H1 (cell line): Measurements from ENCODE around the gene PTPN1. TPM values are rescaled to one million over a fixed set of nuclear protein-coding genes. Genes with fewer than 3 reads are reported as not detected.

Source experiments
- CTCF ChIA-PET: fragments of 300-600 bp; sonication (Branson Sonifier 250); formaldehyde crosslinking; loops from one replicate; lab custom pipeline; 2021; ENCODE audit not compliant: partially characterized antibody; lab: Charles Lee
- POLR2A ChIA-PET: fragments of 300-600 bp; sonication (Branson Sonifier 250); formaldehyde crosslinking; loops from one replicate; lab custom pipeline; 2021; ENCODE audit warnings: inconsistent platforms; ENCODE audit not compliant: partially characterized antibody; lab: Charles Lee
- DNase-seq, 2 experiments: peaks; one replicate each; pipeline versions ENCODE4 v3.0.0 to v3.0.0-alpha.2; 2010 to 2022; ENCODE audit warnings: low spot score in 2 of 2, low read depth in 1 of 2, mixed read lengths in 1 of 2
- FAIRE-seq: peaks from 2 replicates; lab custom pipeline; 2011; peaks lifted over from hg19 to GRCh38; lab: Jason Lieb, UNC
- H2AFZ ChIP-seq: 2 replicates; pipeline ENCODE4 v1.8.1; 2012; ENCODE audit warnings: low read length, inconsistent platforms
- H2AK5ac ChIP-seq: 2 replicates; pipeline ENCODE4 v1.6.1; 2013; ENCODE audit warnings: low read depth, low read length
- H2BK120ac ChIP-seq: replicated peaks from 2 replicates; pipeline ENCODE3; 2013; ENCODE audit warnings: low read depth, low read length, inconsistent platforms
- H2BK12ac ChIP-seq: 2 replicates; pipeline ENCODE4 v1.6.1; 2013; ENCODE audit warnings: low read depth, low read length
- H2BK15ac ChIP-seq: 2 replicates; pipeline ENCODE4 v1.6.1; 2013; ENCODE audit warnings: low read length
- H2BK20ac ChIP-seq: 2 replicates; pipeline ENCODE4 v1.6.1; 2013; ENCODE audit warnings: low read length
- H2BK5ac ChIP-seq: 2 replicates; pipeline ENCODE4 v1.6.1; 2013; ENCODE audit warnings: low read depth, low read length
- H3K14ac ChIP-seq: 2 replicates; pipeline ENCODE4 v1.6.1; 2013; ENCODE audit warnings: inconsistent platforms; ENCODE audit not compliant: insufficient read length
- H3K18ac ChIP-seq: 2 replicates; pipeline ENCODE4 v1.6.1; 2013; ENCODE audit warnings: low read length; ENCODE audit errors: extremely low read depth
- H3K23ac ChIP-seq: 2 replicates; pipeline ENCODE4 v1.6.1; 2013; ENCODE audit warnings: inconsistent platforms; ENCODE audit not compliant: insufficient read length
- H3K23me2 ChIP-seq: 2 replicates; pipeline ENCODE4 v1.6.1; 2013; ENCODE audit warnings: low read depth, low read length
- H3K27ac ChIP-seq: 2 replicates; pipeline ENCODE4 v1.6.1; 2011; ENCODE audit warnings: low read depth, low read length, inconsistent platforms
- H3K27me3 ChIP-seq, 4 experiments: replicated peaks in 1 of 4; 1 replicate in 1 of 4; 2 replicates in 3 of 4; pipeline versions ENCODE4 v1.6.1 to v1.8.1; 2011 to 2013; ENCODE audit warnings: low read length in 3 of 4, mild to moderate bottlenecking in 3 of 4, inconsistent platforms in 2 of 4, mixed read lengths in 2 of 4, moderate library complexity in 1 of 4; ENCODE audit not compliant: control insufficient read depth in 3 of 4, insufficient read depth in 3 of 4; ENCODE audit errors: extremely low read depth in 1 of 4
- H3K36me3 ChIP-seq, 4 experiments: 2 replicates each; pipeline versions ENCODE4 v1.6.1 to v1.8.1; 2011 to 2013; ENCODE audit warnings: mild to moderate bottlenecking in 4 of 4, low read length in 3 of 4, moderate library complexity in 2 of 4, control low read depth in 1 of 4, inconsistent platforms in 1 of 4; ENCODE audit not compliant: insufficient read depth in 4 of 4, control insufficient read depth in 2 of 4
- H3K4ac ChIP-seq: replicated peaks from 2 replicates; pipeline ENCODE3; 2013; ENCODE audit warnings: low read length, low read depth, mixed read lengths, inconsistent platforms; ENCODE audit not compliant: insufficient read length
- H3K4me1 ChIP-seq, 4 experiments: replicated peaks in 1 of 4; 1 replicate in 1 of 4; 2 replicates in 3 of 4; pipeline versions ENCODE4 v1.6.1 to v1.8.1; 2011 to 2013; ENCODE audit warnings: low read length in 3 of 4, inconsistent platforms in 2 of 4, mixed read lengths in 1 of 4; ENCODE audit not compliant: insufficient read depth in 4 of 4, control insufficient read depth in 3 of 4
- H3K4me2 ChIP-seq, 2 experiments: 2 replicates each; pipeline versions ENCODE4 v1.6.1 to v1.8.1; 2011 to 2013; ENCODE audit warnings: low read depth in 2 of 2, low read length in 2 of 2, control low read depth in 1 of 2, inconsistent platforms in 1 of 2, mild to moderate bottlenecking in 1 of 2; ENCODE audit not compliant: insufficient read depth in 1 of 2
- H3K4me3 ChIP-seq, 4 experiments: fragments of 200-600, 300-600 bp in 1 of 4; sonication (generic), shearing (Covaris generic), sonication (Bioruptor Twin) in 1 of 4; 2 replicates each; pipeline versions ENCODE4 v1.5.1 to v1.8.1; 2011 to 2016; ENCODE audit warnings: low read length in 4 of 4, low read depth in 3 of 4, control low read depth in 2 of 4, inconsistent platforms in 2 of 4, mild to moderate bottlenecking in 2 of 4, mixed read lengths in 1 of 4, moderate library complexity in 1 of 4; ENCODE audit not compliant: insufficient read depth in 2 of 4; ENCODE audit errors: extremely low read depth in 1 of 4
- H3K56ac ChIP-seq: replicated peaks from 2 replicates; pipeline ENCODE3; 2013; ENCODE audit warnings: low read depth, mild to moderate bottlenecking, mixed read lengths, low read length, inconsistent platforms; ENCODE audit not compliant: insufficient read length
- H3K79me1 ChIP-seq: 2 replicates; pipeline ENCODE4 v1.6.1; 2013; ENCODE audit warnings: low read depth, low read length, control low read depth
- H3K79me2 ChIP-seq, 2 experiments: 2 replicates each; pipeline versions ENCODE4 v1.6.1 to v1.8.1; 2012 to 2013; ENCODE audit warnings: low read length in 2 of 2, mild to moderate bottlenecking in 2 of 2, inconsistent platforms in 1 of 2; ENCODE audit not compliant: insufficient read depth in 2 of 2, control insufficient read depth in 1 of 2
- H3K9ac ChIP-seq, 4 experiments: replicated peaks in 1 of 4; 1 replicate in 1 of 4; 2 replicates in 3 of 4; pipeline versions ENCODE4 v1.6.1 to v1.8.1; 2011 to 2013; ENCODE audit warnings: low read depth in 3 of 4, low read length in 3 of 4, control low read depth in 2 of 4, mild to moderate bottlenecking in 2 of 4, moderate library complexity in 2 of 4, inconsistent platforms in 1 of 4; ENCODE audit errors: extremely low read depth in 1 of 4
- H3K9me3 ChIP-seq, 2 experiments: 2 replicates each; pipeline versions ENCODE4 v1.6.1 to v1.8.1; 2012 to 2013; ENCODE audit warnings: mild to moderate bottlenecking in 2 of 2, moderate library complexity in 2 of 2, control low read depth in 1 of 2, inconsistent platforms in 1 of 2, low read depth in 1 of 2, low read length in 1 of 2, mixed read lengths in 1 of 2; ENCODE audit not compliant: insufficient read depth in 2 of 2
- H4K20me1 ChIP-seq, 2 experiments: replicated peaks in 1 of 2; 2 replicates each; pipeline versions ENCODE3 to v1.8.1; 2011 to 2013; ENCODE audit warnings: inconsistent platforms in 2 of 2, low read length in 2 of 2, mild to moderate bottlenecking in 1 of 2; ENCODE audit not compliant: insufficient read depth in 2 of 2, control insufficient read depth in 1 of 2
- H4K5ac ChIP-seq: 2 replicates; pipeline ENCODE4 v1.6.1; 2013; ENCODE audit warnings: low read length, low read depth, mixed read lengths, inconsistent platforms; ENCODE audit not compliant: insufficient read length
- H4K8ac ChIP-seq: 2 replicates; pipeline ENCODE4 v1.8.0; 2013; ENCODE audit warnings: mild to moderate bottlenecking, moderate library complexity, low read length, inconsistent platforms; ENCODE audit not compliant: insufficient read depth; ENCODE audit errors: extremely low read depth
- H4K91ac ChIP-seq: replicated peaks from 2 replicates; pipeline ENCODE3; 2013; ENCODE audit warnings: low read length, mixed read lengths, inconsistent platforms; ENCODE audit not compliant: insufficient read length
- ASH2L ChIP-seq: fragments of 200-600, 300-600 bp; sonication (generic); IDR thresholded peaks from one replicate; pipeline ENCODE4 v1.7.1; 2017; ENCODE audit warnings: low read length
- CBX8 ChIP-seq: fragments of 300-800, 300-1000 bp; sonication (generic); IDR thresholded peaks from 2 replicates; pipeline ENCODE4 v1.7.1; 2016; ENCODE audit warnings: low read depth, low read length, borderline replicate concordance
- EP300 ChIP-seq, 2 experiments: IDR thresholded peaks; 1 replicate in 1 of 2; 2 replicates in 1 of 2; pipeline ENCODE4 v1.6.1; 2011 to 2012; ENCODE audit warnings: low read depth in 2 of 2, low read length in 2 of 2, mild to moderate bottlenecking in 2 of 2, borderline replicate concordance in 1 of 2, inconsistent platforms in 1 of 2, moderate library complexity in 1 of 2
- WGBS, 2 experiments: shearing (Covaris generic) in 1 of 2; methylation state at CpG; one replicate each; pipeline versions ENCODE4 v1.1.6 to v1.1.7; 2013 to 2015; ENCODE audit warnings: low lambda C conversion rate in 2 of 2, mixed read lengths in 2 of 2, inconsistent platforms in 1 of 2, low coverage in 1 of 2, missing lambda C conversion rate in 1 of 2; ENCODE audit not compliant: insufficient replicate concordance in 2 of 2, insufficient coverage in 1 of 2, insufficient read length in 1 of 2; ENCODE audit errors: extremely low coverage in 1 of 2, missing lambda C conversion rate in 1 of 2; 5-methylcytosine and 5-hydroxymethylcytosine counted together
- polyA plus RNA-seq, 7 experiments: library from polyadenylated mRNA; depleted of rRNA in 3 of 7; stranded (reverse) in 5 of 7; unstranded in 2 of 7; fragments of >200 nt in 5 of 7; fragments of 200-250 nt in 2 of 7; gene quantifications; 1 replicate in 5 of 7; 2 replicates in 1 of 7; 4 replicates in 1 of 7; pipeline versions ENCODE4 v1.2.1 to v1.2.3, GENCODE V29; 2011 to 2013; ENCODE audit warnings: missing spikeins in 2 of 7, mixed read lengths in 2 of 7
- total RNA-seq: library from RNA; stranded (reverse); fragmentation: NEBNext Ultra II Directional; extraction: Animal tissue kit (Norgen Biotek cat#: 25700); gene quantifications from 2 replicates; pipeline ENCODE4 v1.2.1, GENCODE V29; 2021

PTPN1 gene
- total and polyA plus RNA-seq, 2 of the 8 experiments (the other 6 are each of a cell fraction or from before 2014, with no cell fraction given): 18.6 to 32.1 TPM

DNA sequence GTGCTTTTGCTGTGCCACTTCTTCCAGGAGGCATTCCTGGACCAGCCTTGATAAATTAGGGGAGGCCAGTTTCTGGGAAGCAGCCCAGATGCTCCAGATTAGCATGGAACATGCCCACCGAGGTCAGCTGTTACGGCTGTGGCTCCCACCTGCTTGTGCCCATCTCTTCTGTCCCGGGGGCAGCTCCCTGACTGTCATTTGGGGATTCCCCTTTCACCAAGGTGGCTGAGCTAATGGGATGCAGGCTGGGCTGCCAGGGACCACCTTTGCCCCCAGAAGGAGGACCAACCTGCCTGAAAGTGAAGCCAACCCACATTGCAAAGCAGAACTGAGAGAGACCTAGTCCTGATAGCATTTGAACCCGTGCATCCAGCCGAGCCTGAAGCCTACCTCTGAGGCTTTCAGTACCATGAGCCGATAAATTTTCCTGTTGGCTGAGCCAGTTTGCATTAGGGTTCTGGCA lies 85.3 kb downstream of the PTPN1 start:
- H3K14ac ChIP-seq: no peak overlapping the region
- H3K9ac ChIP-seq: no peak overlapping the region
- no peak overlapping the region for H3K27ac ChIP-seq
- H2BK12ac ChIP-seq: no peak overlapping the region
- no peak overlapping the region for H2BK120ac ChIP-seq
- H3K4me2 ChIP-seq: no peak overlapping the region
- H2BK20ac ChIP-seq: no peak overlapping the region
- ChIA-PET POLR2A (interaction anchor here (1.3 kb wide), 1 partner anchor 68 kb away, joined by 3 read pairs; no protein-coding TSS in a partner anchor), CTCF (interaction anchor here (0.6 to 5.4 kb wide), 8 partner anchors 9 to 418 kb away, joined by 3 to 36 read pairs (median 4); no protein-coding TSS in a partner anchor)
- no peaks in the 10 kb centered on the region for H3K9me3 ChIP-seq
- H4K5ac ChIP-seq: no peak overlapping the region
- H3K4ac ChIP-seq: no peak overlapping the region
- WGBS, 2 experiments: 88% methylated on average over 6 of the region's 6 CpGs; no CpG with 5 or more reads in 1 of the 2 experiments
- H2AFZ ChIP-seq: no peak overlapping the region
- H4K20me1 ChIP-seq: no peaks in the 10 kb centered on the region
- H3K27me3 ChIP-seq: no peaks in the 10 kb centered on the region
- H3K23ac ChIP-seq: no peak overlapping the region
- no peak for FAIRE-seq
- DNase-seq: no peak
- no peaks in the 10 kb centered on the region for H3K79me2 ChIP-seq
- no peak overlapping the region for H4K91ac ChIP-seq
- H2AK5ac ChIP-seq: peak overlapping the region; percentile 15; the same call in 1 of the 2 replicates
- H3K79me1 ChIP-seq: no peaks in the 10 kb centered on the region; the same call in 1 of the 2 replicates
- H3K4me3 ChIP-seq: no peak overlapping the region
- no peaks in the 10 kb centered on the region; the same call in 1 of the 2 replicates for H3K23me2 ChIP-seq
- H3K18ac ChIP-seq: peak overlapping the region; percentile 5; the same call in 1 of the 2 replicates
- no peak overlapping the region for H2BK5ac ChIP-seq
- H2BK15ac ChIP-seq: 0 out of 2 replicates have a peak overlapping the region, but pooled peaks have one; percentile 46
- H4K8ac ChIP-seq: no peak overlapping the region
- H3K56ac ChIP-seq: no peak overlapping the region
- no peaks in the 10 kb centered on the region for H3K36me3 ChIP-seq
- peaks cover 0 to 13% (median 8%) of the 10 kb centered on the region in 4 experiments; a peak in 4 of 7 replicates for H3K4me1 ChIP-seq
- no peak for TF ChIP-seq EP300 (IDR thresholded peaks at IDR 0.05; ENCODE audit: borderline replicate concordance in 1 of 2, low read depth in 2 of 2, low read length in 2 of 2)
- no peak for TF ChIP-seq ASH2L
- TF ChIP-seq CBX8: no peak
